ENCODE results near the gene CDC5L.
"Not testable (repeated sequence)": the region's sequence is repeated elsewhere in the genome, so short reads cannot be mapped to it uniquely, and the experiment has no call there.

CDC5L gene
- 73.8 to 95.8 (median 91.6) reads per million in 3 donors for total RNA-seq

- DNase-seq, result peak; percentile 85 to 88 (median 86)
Observed at GRCh38 chr6:44387346-44388134, at the start of gene CDC5L. Gene CDC5L, plus strand, starts transcription at chr6:44387706. Its CDS starts 118 bp downstream, at chr6:44387824.

DNA sequence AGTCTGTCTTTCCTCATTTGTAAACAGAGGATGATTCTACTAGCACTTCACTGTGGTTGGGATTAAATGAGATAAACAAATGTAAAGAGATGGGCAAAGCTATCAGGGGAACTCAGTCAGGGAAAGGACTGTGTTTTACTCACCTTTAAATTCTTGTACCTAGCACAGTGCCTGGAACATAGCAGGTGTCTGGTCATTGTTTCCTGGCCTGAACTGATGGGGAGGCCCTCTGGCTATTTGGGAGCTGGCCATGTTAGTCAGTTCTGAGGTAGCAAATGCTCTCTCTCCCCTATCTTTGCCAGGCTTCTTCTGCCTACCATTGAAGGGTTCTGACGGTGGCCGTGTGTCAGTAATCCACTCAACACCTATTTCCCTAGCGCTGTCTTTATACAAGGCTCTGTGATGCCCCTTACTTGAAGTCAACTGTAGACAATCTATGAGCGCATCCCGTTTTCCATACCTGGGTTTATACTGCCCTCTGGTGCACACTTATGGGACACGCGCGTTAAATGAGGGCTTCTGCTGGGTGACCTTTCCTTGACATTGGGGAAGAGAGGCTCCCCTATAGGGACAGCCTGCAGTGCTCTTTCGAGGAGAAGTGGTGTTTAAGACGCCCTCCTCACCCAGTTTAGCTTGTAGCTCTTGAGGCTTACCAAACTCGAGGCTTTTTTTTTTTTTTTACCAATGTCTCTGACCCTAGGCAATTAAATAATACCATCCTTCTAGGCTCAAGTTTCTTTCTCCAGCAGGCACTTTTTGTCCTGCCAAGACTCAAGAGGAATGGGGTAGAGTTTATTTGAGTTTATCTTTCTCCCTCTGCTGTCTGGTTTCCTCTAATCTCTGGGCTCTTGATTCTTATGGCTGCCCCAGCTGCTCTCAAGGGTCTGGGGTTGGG lies 49.0 kb upstream of the CDC5L start:
- Histone ChIP-seq H3K9me3 (ENCODE audit: control insufficient read depth, low read length) (no peaks in the 10 kb centered on the region), H3K4me1 (ENCODE audit: control insufficient read depth, insufficient read depth, low read length, poor library complexity, severe bottlenecking) (no peaks in the 10 kb centered on the region), H3K4me3 (ENCODE audit: insufficient read depth, low read depth, low read length, poor library complexity, severe bottlenecking) (no peak overlapping the region), H3K27ac (ENCODE audit: insufficient read depth, low read length, poor library complexity, severe bottlenecking) (no peak overlapping the region), H3K36me3 (ENCODE audit: control insufficient read depth, insufficient read depth, low read length) (no peaks in the 10 kb centered on the region), H3K27me3 (replicated peaks; ENCODE audit: control insufficient read depth, insufficient read depth, low read length, poor library complexity, severe bottlenecking) (peaks cover 15% of the 10 kb centered on the region)
- DNase-seq, result peak; percentile 12 to 40 (median 40)

More at GRCh38 chr6:44387346-44388134, at the start of gene CDC5L:
- peaks cover 9% of the 10 kb centered on the region for H3K36me3 ChIP-seq (ENCODE audit: control insufficient read depth, insufficient read depth, low read length)
- peaks cover 26% of the 10 kb centered on the region for H3K4me1 ChIP-seq (ENCODE audit: control insufficient read depth, insufficient read depth, low read length, poor library complexity, severe bottlenecking)
- H3K27ac ChIP-seq (ENCODE audit: insufficient read depth, low read length, poor library complexity, severe bottlenecking), result peak within 1 kb of the TSS; percentile 83
- H3K9me3 ChIP-seq (ENCODE audit: control insufficient read depth, low read length), result no peaks in the 10 kb centered on the region
- H3K27me3 ChIP-seq (replicated peaks; ENCODE audit: control insufficient read depth, insufficient read depth, low read length, poor library complexity, severe bottlenecking), result no peaks in the 10 kb centered on the region
- peak within 1 kb of the TSS; percentile 83 for H3K4me3 ChIP-seq (ENCODE audit: insufficient read depth, low read depth, low read length, poor library complexity, severe bottlenecking)

DNA sequence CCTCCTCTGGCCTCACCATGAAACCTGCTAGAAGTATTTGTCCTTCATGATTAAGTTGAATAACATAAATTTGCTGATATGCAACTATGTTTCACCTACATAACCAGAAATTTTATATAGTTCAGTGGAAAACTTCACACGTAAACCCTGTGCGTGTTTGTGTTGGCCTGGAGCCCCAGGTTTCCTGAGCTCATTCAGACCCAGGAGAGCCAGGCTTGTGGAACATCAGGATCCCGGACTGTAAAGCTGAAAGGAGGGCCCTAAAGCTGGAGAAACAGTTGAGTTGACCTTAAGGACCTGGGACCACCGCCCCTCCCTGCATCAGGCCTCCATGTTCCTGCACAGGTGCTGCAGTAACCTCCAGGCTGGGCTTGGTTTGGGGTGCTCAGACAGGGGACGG lies 48.2 kb upstream of the CDC5L start:
- Histone ChIP-seq H3K27ac (ENCODE audit: insufficient read depth, low read length, poor library complexity, severe bottlenecking) (no peak overlapping the region), H3K27me3 (replicated peaks; ENCODE audit: control insufficient read depth, insufficient read depth, low read length, poor library complexity, severe bottlenecking) (peaks cover 17% of the 10 kb centered on the region), H3K4me3 (ENCODE audit: insufficient read depth, low read depth, low read length, poor library complexity, severe bottlenecking) (no peak overlapping the region), H3K9me3 (ENCODE audit: control insufficient read depth, low read length) (no peaks in the 10 kb centered on the region), H3K36me3 (ENCODE audit: control insufficient read depth, insufficient read depth, low read length) (no peaks in the 10 kb centered on the region), H3K4me1 (ENCODE audit: control insufficient read depth, insufficient read depth, low read length, poor library complexity, severe bottlenecking) (no peaks in the 10 kb centered on the region)
- DNase-seq, result no peak

DNA sequence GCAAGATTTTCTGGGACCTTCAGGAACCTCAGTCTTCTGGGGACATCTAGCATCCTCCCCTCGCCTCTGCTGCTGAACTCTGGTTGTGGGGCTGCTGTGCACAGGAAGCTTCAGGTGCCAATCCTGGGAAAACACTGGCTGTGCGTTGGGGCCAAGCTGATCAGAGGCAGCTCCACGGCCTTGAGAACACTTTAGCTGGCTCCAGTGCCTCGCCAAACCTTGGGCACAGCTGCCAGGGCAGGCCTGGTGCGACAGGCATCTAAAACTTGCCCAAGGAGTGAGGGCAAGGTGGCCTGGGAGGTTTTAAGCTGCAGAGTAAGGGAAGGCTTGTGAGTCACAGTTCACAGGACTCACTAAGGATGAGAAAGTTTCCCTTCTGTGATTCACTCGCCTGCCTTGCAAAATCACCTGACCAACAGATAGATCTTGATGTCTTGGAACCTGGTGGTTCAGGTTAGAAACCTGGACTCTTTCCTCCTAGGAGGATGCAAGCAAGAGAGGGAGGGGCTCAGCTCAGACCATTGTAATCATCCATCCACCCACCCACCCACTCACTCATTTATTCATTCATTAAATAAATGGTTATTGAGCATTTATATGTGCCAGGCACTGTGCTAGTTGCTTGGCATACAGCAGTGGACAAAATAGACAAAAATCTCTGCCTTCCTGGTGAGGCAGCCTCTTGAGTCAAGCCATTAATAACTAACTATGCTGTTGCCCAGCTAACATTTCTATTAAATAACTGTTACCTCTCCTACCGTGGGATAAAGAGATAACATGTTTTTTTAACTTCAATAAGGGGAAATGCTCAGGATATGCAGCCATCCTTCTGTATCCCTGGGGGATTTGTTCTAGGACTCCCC lies 47.5 kb upstream of the CDC5L start:
- no peak overlapping the region for H3K4me3 ChIP-seq (ENCODE audit: insufficient read depth, low read depth, low read length, poor library complexity, severe bottlenecking)
- DNase-seq, result no peak
- no peak overlapping the region for H3K27ac ChIP-seq (ENCODE audit: insufficient read depth, low read length, poor library complexity, severe bottlenecking)
- no peaks in the 10 kb centered on the region for H3K4me1 ChIP-seq (ENCODE audit: control insufficient read depth, insufficient read depth, low read length, poor library complexity, severe bottlenecking)
- no peaks in the 10 kb centered on the region for H3K9me3 ChIP-seq (ENCODE audit: control insufficient read depth, low read length)
- no peaks in the 10 kb centered on the region for H3K36me3 ChIP-seq (ENCODE audit: control insufficient read depth, insufficient read depth, low read length)
- peaks cover 17% of the 10 kb centered on the region for H3K27me3 ChIP-seq (replicated peaks; ENCODE audit: control insufficient read depth, insufficient read depth, low read length, poor library complexity, severe bottlenecking)

GRCh38 chr6:44341095-44341890 lies 46.2 kb upstream of the CDC5L start:
- H3K4me1 ChIP-seq (ENCODE audit: control insufficient read depth, insufficient read depth, low read length, poor library complexity, severe bottlenecking), result no peaks in the 10 kb centered on the region
- DNase-seq, result no peak

GRCh38 chr6:44342052-44342451 lies 45.5 kb upstream of the CDC5L start:
- Histone ChIP-seq H3K27ac (ENCODE audit: insufficient read depth, low read length, poor library complexity, severe bottlenecking) (no peak overlapping the region), H3K4me1 (ENCODE audit: control insufficient read depth, insufficient read depth, low read length, poor library complexity, severe bottlenecking) (no peaks in the 10 kb centered on the region), H3K36me3 (ENCODE audit: control insufficient read depth, insufficient read depth, low read length) (no peaks in the 10 kb centered on the region), H3K9me3 (ENCODE audit: control insufficient read depth, low read length) (no peaks in the 10 kb centered on the region), H3K4me3 (ENCODE audit: insufficient read depth, low read depth, low read length, poor library complexity, severe bottlenecking) (no peak overlapping the region), H3K27me3 (replicated peaks; ENCODE audit: control insufficient read depth, insufficient read depth, low read length, poor library complexity, severe bottlenecking) (peaks cover 15% of the 10 kb centered on the region)
- DNase-seq, result no peak

More at GRCh38 chr6:44341095-44341890, 46.2 kb upstream of the CDC5L start:
- H3K9me3 ChIP-seq (ENCODE audit: control insufficient read depth, low read length), result no peaks in the 10 kb centered on the region
- H3K4me3 ChIP-seq (ENCODE audit: insufficient read depth, low read depth, low read length, poor library complexity, severe bottlenecking), result no peak overlapping the region
- no peak overlapping the region for H3K27ac ChIP-seq (ENCODE audit: insufficient read depth, low read length, poor library complexity, severe bottlenecking)
- H3K27me3 ChIP-seq (replicated peaks; ENCODE audit: control insufficient read depth, insufficient read depth, low read length, poor library complexity, severe bottlenecking), result peaks cover 17% of the 10 kb centered on the region
- no peaks in the 10 kb centered on the region for H3K36me3 ChIP-seq (ENCODE audit: control insufficient read depth, insufficient read depth, low read length)

GRCh38 chr6:44342489-44342888 lies 45.0 kb upstream of the CDC5L start, which contains the start of gene SPATS1:
Gene SPATS1, plus strand, starts transcription at chr6:44342650. Its CDS starts 446 bp downstream, at chr6:44343096.
- H3K27me3 ChIP-seq (replicated peaks; ENCODE audit: control insufficient read depth, insufficient read depth, low read length, poor library complexity, severe bottlenecking), result peaks cover 14% of the 10 kb centered on the region
- H3K27ac ChIP-seq (ENCODE audit: insufficient read depth, low read length, poor library complexity, severe bottlenecking), result no peak within 1 kb of the TSS

GRCh38 chr6:44346818-44347217 lies 40.7 kb upstream of the CDC5L start:
- not testable (repeated sequence) for H3K4me1 ChIP-seq (ENCODE audit: control insufficient read depth, insufficient read depth, low read length, poor library complexity, severe bottlenecking); H3K9me3 ChIP-seq (ENCODE audit: control insufficient read depth, low read length); H3K4me3 ChIP-seq (ENCODE audit: insufficient read depth, low read depth, low read length, poor library complexity, severe bottlenecking); H3K27ac ChIP-seq (ENCODE audit: insufficient read depth, low read length, poor library complexity, severe bottlenecking); H3K36me3 ChIP-seq (ENCODE audit: control insufficient read depth, insufficient read depth, low read length); DNase-seq
- H3K27me3 ChIP-seq (replicated peaks; ENCODE audit: control insufficient read depth, insufficient read depth, low read length, poor library complexity, severe bottlenecking), result peaks cover 14% of the 10 kb centered on the region

More at GRCh38 chr6:44342489-44342888, 45.0 kb upstream of the CDC5L start, which contains the start of gene SPATS1:
- no peaks in the 10 kb centered on the region for H3K36me3 ChIP-seq (ENCODE audit: control insufficient read depth, insufficient read depth, low read length)
- H3K9me3 ChIP-seq (ENCODE audit: control insufficient read depth, low read length), result no peaks in the 10 kb centered on the region
- H3K4me1 ChIP-seq (ENCODE audit: control insufficient read depth, insufficient read depth, low read length, poor library complexity, severe bottlenecking), result no peaks in the 10 kb centered on the region
- no peak within 1 kb of the TSS for H3K4me3 ChIP-seq (ENCODE audit: insufficient read depth, low read depth, low read length, poor library complexity, severe bottlenecking)
- no peak for DNase-seq

Measured in effector memory CD4-positive, alpha-beta T cell (primary cell).